Erythroblast (primary cell): Measurements from ENCODE around the gene PIGS.

Experiments used
- GATA1 ChIP-seq: IDR thresholded peaks from 2 replicates; pipeline ENCODE4 v1.6.1; 2011; ENCODE audit warnings: low read depth, mild to moderate bottlenecking, control low read depth, low read length, moderate library complexity
- POLR2A ChIP-seq: IDR thresholded peaks from 2 replicates; pipeline ENCODE4 v1.6.1; 2011; ENCODE audit warnings: mild to moderate bottlenecking, low read length

- TF ChIP-seq POLR2A (no peak), GATA1 (no peak)
Observed at GRCh38 chr17:28530926-28531325, 40.4 kb downstream of the PIGS start.
